Measurements from ENCODE around the gene PRAMEF18. TPM values are rescaled to one million over a fixed set of nuclear protein-coding genes. Genes with fewer than 3 reads are reported as not detected.
"Not testable (repeated sequence)": the region's sequence is repeated elsewhere in the genome, so short reads cannot be mapped to it uniquely, and the experiment has no call there.

The PRAMEF18 gene
- total and polyA plus RNA-seq, 11 donors = not detected

DNA sequence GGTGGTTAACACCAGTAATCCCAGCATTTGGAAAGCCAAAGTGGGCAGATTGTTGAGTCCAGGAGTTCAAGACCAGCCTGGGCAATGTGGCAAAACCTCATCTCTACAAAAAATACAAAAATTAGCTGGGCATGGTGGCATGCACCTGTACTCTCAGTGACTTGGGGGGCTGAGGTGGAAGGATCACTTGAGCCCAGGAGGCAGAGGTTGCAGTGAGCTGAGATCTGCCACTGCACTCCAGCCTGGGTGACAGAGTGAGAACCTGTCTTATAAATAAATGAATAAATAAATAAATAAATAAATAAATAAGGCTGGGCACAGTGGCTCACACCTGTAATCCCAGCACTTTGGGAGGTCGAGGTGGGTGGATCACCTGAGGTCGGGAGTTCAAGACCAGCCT, 6.1 kb upstream of the PRAMEF18 start:
- WGBS, 4 donors = 48 to 70% (median 58%) methylated on average over 2 of the region's 2 CpGs
- H3K9me3 ChIP-seq; DNase-seq; ATAC-seq; intact Hi-C loops (cut with DNase I); H3K4me1 ChIP-seq; H3K36me3 ChIP-seq; H3K27ac ChIP-seq; H3K4me3 ChIP-seq: not testable (repeated sequence)
- peaks cover 0 to 11% (median 0%) of the 10 kb centered on the region in 9 donors for H3K27me3 ChIP-seq

DNA sequence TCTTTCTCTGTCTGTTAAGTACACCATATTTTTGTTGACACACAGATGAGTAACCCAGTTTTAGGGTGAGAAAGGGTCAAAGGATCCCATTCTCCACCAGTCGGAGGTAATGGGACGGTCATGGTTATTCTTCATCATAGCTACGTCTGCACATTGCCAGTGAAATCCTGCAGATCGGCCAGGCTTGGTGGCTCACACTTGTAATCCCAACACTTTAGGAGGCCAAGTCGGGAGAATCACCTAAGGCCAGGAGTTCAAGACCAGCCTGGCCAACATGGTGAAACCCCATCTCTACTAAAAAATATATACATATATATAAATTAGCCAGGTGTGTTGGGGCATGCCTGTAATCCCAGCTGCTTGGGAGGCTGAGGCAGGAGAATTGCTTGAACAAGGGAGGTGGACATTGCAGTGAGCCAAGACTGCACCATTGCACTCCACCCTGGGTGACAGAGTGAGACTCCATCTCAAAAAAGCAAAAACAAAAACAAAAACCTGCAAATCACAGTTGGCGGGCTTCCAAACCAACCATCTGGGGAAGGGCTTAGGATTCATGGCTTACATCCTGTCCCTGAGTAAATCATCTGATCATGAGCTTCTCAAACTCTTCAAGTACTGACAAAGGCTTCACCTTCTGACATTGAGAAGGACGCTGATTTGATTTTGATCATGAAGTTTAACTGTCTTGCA, 5.3 kb upstream of the PRAMEF18 start:
- intact Hi-C loops (cut with DNase I); ATAC-seq: not testable (repeated sequence)
- DNase-seq = peak in 1 of 5 donors; percentile 42

DNA sequence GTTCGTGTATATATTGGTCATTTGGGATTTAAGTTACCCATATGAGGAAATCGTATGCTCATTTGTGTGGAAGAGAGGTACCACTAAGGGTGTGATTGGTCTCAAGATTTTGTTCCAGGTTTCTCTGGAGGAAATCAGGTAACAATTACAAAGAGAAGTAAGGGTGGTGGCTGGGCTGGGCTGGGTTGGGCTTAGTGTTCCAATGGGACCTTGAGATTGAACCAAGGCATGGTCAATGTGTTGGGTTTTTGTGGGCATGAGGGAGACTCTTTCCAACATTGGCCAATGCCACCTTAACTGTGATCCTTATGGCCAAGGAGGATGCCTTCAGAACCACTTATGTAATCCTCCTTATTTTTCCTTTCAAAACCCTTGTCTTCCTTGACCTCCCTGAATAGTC, 4.6 kb upstream of the PRAMEF18 start:
- intact Hi-C loops (cut with DNase I); H3K4me3 ChIP-seq; H3K27ac ChIP-seq; H3K36me3 ChIP-seq; H3K4me1 ChIP-seq; H3K9me3 ChIP-seq: not testable (repeated sequence)
- DNase-seq (peak in 1 of 5 donors; percentile 21), ATAC-seq (peak in 1 of 4 donors; percentile 27)
- peaks cover 0 to 10% (median 0%) of the 10 kb centered on the region in 9 donors for H3K27me3 ChIP-seq
- 70 to 77% (median 74%) methylated on average over 2 of the region's 2 CpGs for WGBS, 4 donors

More for the DNA sequence above, 5.3 kb upstream of the PRAMEF18 start:
- WGBS, 4 donors = 68 to 80% (median 76%) methylated on average over 7 of the region's 7 CpGs
- not testable (repeated sequence) for H3K36me3 ChIP-seq, H3K4me3 ChIP-seq, H3K27ac ChIP-seq, H3K9me3 ChIP-seq, H3K4me1 ChIP-seq
- H3K27me3 ChIP-seq = peaks cover 0 to 10% (median 0%) of the 10 kb centered on the region in 9 donors

- WGBS, 4 donors = 73 to 77% (median 76%) methylated on average over 5 of the region's 5 CpGs
- DNase-seq = peak in 1 of 5 donors; percentile 3
- H3K9me3 ChIP-seq = not testable (repeated sequence)
Measured at GRCh38 chr1:13230096-13230495, 4.1 kb upstream of the PRAMEF18 start.

GRCh38 chr1:13228343-13228781, 2.4 kb upstream of the PRAMEF18 start:
- peak in 1 of 5 donors; percentile 3 for DNase-seq

More at GRCh38 chr1:13230096-13230495, 4.1 kb upstream of the PRAMEF18 start:
- H3K36me3 ChIP-seq; intact Hi-C loops (cut with DNase I); ATAC-seq; H3K4me1 ChIP-seq; H3K4me3 ChIP-seq; H3K27ac ChIP-seq: not testable (repeated sequence)
- peaks cover 0 to 10% (median 0%) of the 10 kb centered on the region in 9 donors for H3K27me3 ChIP-seq

GRCh38 chr1:13227271-13228055, 1.5 kb upstream of the PRAMEF18 start:
- H3K4me1 ChIP-seq; ATAC-seq; intact Hi-C loops (cut with DNase I); H3K36me3 ChIP-seq; H3K27ac ChIP-seq; H3K9me3 ChIP-seq; H3K4me3 ChIP-seq: not testable (repeated sequence)
- peaks cover 0 to 12% (median 4%) of the 10 kb centered on the region in 9 donors for H3K27me3 ChIP-seq
- 78 to 81% (median 79%) methylated on average over 8 of the region's 8 CpGs for WGBS, 4 donors
- peak in 1 of 5 donors; percentile 3 for DNase-seq

More at GRCh38 chr1:13228343-13228781, 2.4 kb upstream of the PRAMEF18 start:
- peaks cover 0 to 4% (median 0%) of the 10 kb centered on the region in 12 donors for H3K9me3 ChIP-seq
- no peak for ATAC-seq
- H3K27ac ChIP-seq = no peak overlapping the region
- no peaks in the 10 kb centered on the region for H3K4me1 ChIP-seq
- WGBS, 4 donors = 71 to 72% (median 72%) methylated on average over 7 of the region's 7 CpGs
- H3K36me3 ChIP-seq = no peaks in the 10 kb centered on the region
- intact Hi-C loops (cut with DNase I) = no loop called here
- peaks cover 0 to 16% (median 4%) of the 10 kb centered on the region in 9 donors for H3K27me3 ChIP-seq
- no peak overlapping the region for H3K4me3 ChIP-seq
- TF ChIP-seq, protein P1, sequence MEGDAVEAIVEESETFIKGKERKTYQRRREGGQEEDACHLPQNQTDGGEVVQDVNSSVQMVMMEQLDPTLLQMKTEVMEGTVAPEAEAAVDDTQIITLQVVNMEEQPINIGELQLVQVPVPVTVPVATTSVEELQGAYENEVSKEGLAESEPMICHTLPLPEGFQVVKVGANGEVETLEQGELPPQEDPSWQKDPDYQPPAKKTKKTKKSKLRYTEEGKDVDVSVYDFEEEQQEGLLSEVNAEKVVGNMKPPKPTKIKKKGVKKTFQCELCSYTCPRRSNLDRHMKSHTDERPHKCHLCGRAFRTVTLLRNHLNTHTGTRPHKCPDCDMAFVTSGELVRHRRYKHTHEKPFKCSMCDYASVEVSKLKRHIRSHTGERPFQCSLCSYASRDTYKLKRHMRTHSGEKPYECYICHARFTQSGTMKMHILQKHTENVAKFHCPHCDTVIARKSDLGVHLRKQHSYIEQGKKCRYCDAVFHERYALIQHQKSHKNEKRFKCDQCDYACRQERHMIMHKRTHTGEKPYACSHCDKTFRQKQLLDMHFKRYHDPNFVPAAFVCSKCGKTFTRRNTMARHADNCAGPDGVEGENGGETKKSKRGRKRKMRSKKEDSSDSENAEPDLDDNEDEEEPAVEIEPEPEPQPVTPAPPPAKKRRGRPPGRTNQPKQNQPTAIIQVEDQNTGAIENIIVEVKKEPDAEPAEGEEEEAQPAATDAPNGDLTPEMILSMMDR (IDR thresholded peaks at IDR 0.05) = peak in 8 of 12 donors; percentile 7 to 45 (median 37)
- TF ChIP-seq POLR2A (IDR thresholded peaks at IDR 0.05) = no peak
